GM23338 (cell line): ENCODE results near the gene ESRP2. TPM values are rescaled to one million over a fixed set of nuclear protein-coding genes. Genes with fewer than 3 reads are reported as not detected.

Experiments
- ATAC-seq: fragments of 200-7000 bp; cut with Tn5 transposase; 3 replicates; pipeline ENCODE4 v1.9.1; 2020
- DNase-seq: peaks from one replicate; pipeline ENCODE4 v3.0.0-alpha.2; 2015; ENCODE audit warnings: low spot score
- H2AFZ ChIP-seq: fragments of 200-600 bp; sonication (generic); 2 replicates; pipeline ENCODE4 v1.8.0; 2016; ENCODE audit warnings: antibody characterized with exemption, mild to moderate bottlenecking, moderate library complexity
- H3F3A ChIP-seq: fragments of 200-600 bp; sonication (generic); replicated peaks from 2 replicates; pipeline ENCODE4 v1.8.0; 2017; ENCODE audit warnings: antibody characterized with exemption, mixed run types, low read depth
- H3K27ac ChIP-seq: fragments of 200-600 bp; sonication (generic); 2 replicates; pipeline ENCODE4 v1.6.1; 2016; ENCODE audit warnings: low read depth
- H3K27me3 ChIP-seq: fragments of 200-600 bp; sonication (generic); 2 replicates; pipeline ENCODE4 v1.8.0; 2016; ENCODE audit warnings: mild to moderate bottlenecking, mixed run types, moderate library complexity; ENCODE audit not compliant: insufficient read depth
- H3K36me3 ChIP-seq: fragments of 200-600 bp; sonication (generic); 2 replicates; pipeline ENCODE4 v1.8.0; 2016; ENCODE audit warnings: mild to moderate bottlenecking; ENCODE audit not compliant: insufficient read depth
- H3K4me1 ChIP-seq: fragments of 200-600 bp; sonication (generic); 2 replicates; pipeline ENCODE4 v1.8.0; 2016; ENCODE audit warnings: mild to moderate bottlenecking, moderate library complexity; ENCODE audit not compliant: insufficient read depth
- H3K4me2 ChIP-seq: fragments of 200-600 bp; sonication (generic); 2 replicates; pipeline ENCODE4 v1.7.1; 2017; ENCODE audit warnings: mixed run types
- H3K4me3 ChIP-seq: fragments of 200-600 bp; sonication (generic); 2 replicates; pipeline ENCODE4 v1.6.1; 2016; ENCODE audit warnings: mixed run types
- H3K79me2 ChIP-seq: fragments of 200-600 bp; sonication (generic); replicated peaks from 2 replicates; pipeline ENCODE4 v1.8.0; 2017; ENCODE audit warnings: mild to moderate bottlenecking; ENCODE audit not compliant: insufficient read depth
- H3K9me2 ChIP-seq: fragments of 200-600 bp; sonication (generic); 2 replicates; pipeline ENCODE4 v1.8.0; 2017; ENCODE audit not compliant: insufficient read depth
- H4K20me1 ChIP-seq: fragments of 200-600 bp; sonication (generic); replicated peaks from 2 replicates; pipeline ENCODE4 v1.8.0; 2017; ENCODE audit warnings: mild to moderate bottlenecking; ENCODE audit not compliant: insufficient read depth
- H3K27ac Mint-ChIP-seq: 2 replicates; pipeline ENCODE4 v1.8.0; 2020; ENCODE audit warnings: inconsistent platforms, mild to moderate bottlenecking, moderate library complexity, mixed read lengths
- H3K27me3 Mint-ChIP-seq: 3 replicates; pipeline ENCODE4 v1.8.0; 2022; ENCODE audit warnings: low read depth, mild to moderate bottlenecking, moderate library complexity, mixed read lengths, inconsistent platforms; ENCODE audit not compliant: insufficient read depth, poor library complexity
- H3K36me3 Mint-ChIP-seq: 3 replicates; pipeline ENCODE4 v1.8.0; 2021; ENCODE audit warnings: low read depth, mild to moderate bottlenecking, inconsistent platforms, moderate library complexity, mixed read lengths
- H3K4me1 Mint-ChIP-seq: 3 replicates; pipeline ENCODE4 v1.8.0; 2020; ENCODE audit warnings: mild to moderate bottlenecking, inconsistent platforms, mixed read lengths
- H3K4me3 Mint-ChIP-seq: 3 replicates; pipeline ENCODE4 v1.8.0; 2021; ENCODE audit warnings: moderate library complexity, mild to moderate bottlenecking, inconsistent platforms, mixed read lengths
- H3K9me3 Mint-ChIP-seq: 3 replicates; pipeline ENCODE4 v1.8.0; 2020; ENCODE audit warnings: moderate library complexity, mild to moderate bottlenecking, inconsistent platforms, mixed read lengths
- CTCF ChIP-seq, 2 experiments: fragments of 200-600 bp in 1 of 2; sonication (generic) in 1 of 2; conservative IDR thresholded peaks; 2 replicates each; pipeline versions ENCODE4 v1.5.1 to v1.6.1; 2016 to 2017; ENCODE audit warnings: antibody characterized with exemption in 2 of 2, low read depth in 2 of 2, mild to moderate bottlenecking in 2 of 2, moderate library complexity in 1 of 2
- ETS1 ChIP-seq: IDR thresholded peaks from 2 replicates; pipeline ENCODE4 v1.6.1; 2016; ENCODE audit warnings: antibody characterized with exemption
- EZH2 ChIP-seq: fragments of 200-600 bp; sonication (generic); IDR thresholded peaks from one replicate; pipeline ENCODE4 v1.8.0; 2017; ENCODE audit warnings: antibody characterized with exemption, mild to moderate bottlenecking, low read depth; ENCODE audit not compliant: unreplicated experiment
- EZH2phosphoT487 ChIP-seq: fragments of 200-600 bp; sonication (generic); IDR thresholded peaks from one replicate; pipeline ENCODE4 v1.8.1; 2018; ENCODE audit warnings: antibody characterized with exemption; ENCODE audit not compliant: unreplicated experiment
- NANOG ChIP-seq: IDR thresholded peaks from 2 replicates; pipeline ENCODE4 v1.6.1; 2016; ENCODE audit warnings: antibody characterized with exemption, borderline replicate concordance
- POLR2AphosphoS5 ChIP-seq: IDR thresholded peaks from 2 replicates; pipeline ENCODE4 v1.6.1; 2016; ENCODE audit warnings: antibody characterized with exemption, low read depth
- STAT1 ChIP-seq: IDR thresholded peaks from one replicate; pipeline ENCODE4 v1.6.1; 2016; ENCODE audit warnings: antibody characterized with exemption; ENCODE audit not compliant: unreplicated experiment
- ZNF114 ChIP-seq: fragments of 250-450 bp; sonication (Bioruptor Pico); IDR thresholded peaks from 2 replicates; pipeline ENCODE4 v1.5.0; 2020; ENCODE audit warnings: mild to moderate bottlenecking, moderate library complexity
- ZNF331 ChIP-seq: fragments of 250-450 bp; sonication (Bioruptor Pico); IDR thresholded peaks from 2 replicates; pipeline ENCODE4 v1.5.0; 2020; ENCODE audit warnings: low read depth, mild to moderate bottlenecking, moderate library complexity
- ZNF462 ChIP-seq: fragments of 250-450 bp; sonication (Bioruptor Pico); IDR thresholded peaks from 2 replicates; pipeline ENCODE4 v1.5.0; 2020; ENCODE audit warnings: mild to moderate bottlenecking, moderate library complexity
- polyA plus RNA-seq: library from polyadenylated mRNA; unstranded; fragments of >200 nt; fragmentation: Nextera tagmentation; extraction: Ambion mirVana; gene quantifications from 2 replicates; pipeline ENCODE4 v1.2.1, GENCODE V29; 2016
- total RNA-seq: library from RNA; depleted of rRNA; stranded (reverse); fragments of >200 nt; shearing (Covaris generic); gene quantifications from 2 replicates; pipeline ENCODE4 v1.2.3, GENCODE V29; 2014

The ESRP2 gene
- total and polyA plus RNA-seq, 2 experiments from 2014 or later: 16.2 to 44.0 TPM

- Histone ChIP-seq H3F3A (no peaks in the 10 kb centered on the region), H3K4me1 (no peaks in the 10 kb centered on the region), H2AFZ (no peak overlapping the region), H3K27ac (no peak overlapping the region), H3K27me3 (no peaks in the 10 kb centered on the region), H4K20me1 (no peaks in the 10 kb centered on the region), H3K36me3 (peaks cover 3% of the 10 kb centered on the region), H3K4me3 (no peak overlapping the region), H3K4me2 (no peak overlapping the region), H3K9me2 (no peaks in the 10 kb centered on the region), H3K79me2 (no peaks in the 10 kb centered on the region)
- no peak overlapping the region for H3K4me3 Mint-ChIP-seq
- TF ChIP-seq EZH2phosphoT487 (no peak), EZH2 (no peak), STAT1 (no peak)
- no peak for ATAC-seq
- DNase-seq: no peak
- H3K9me3 Mint-ChIP-seq: 0 out of 3 replicates have a peak, but pooled peaks cover 2% of the 10 kb centered on the region
- H3K27ac Mint-ChIP-seq: no peak overlapping the region
- no peaks in the 10 kb centered on the region for H3K4me1 Mint-ChIP-seq
- H3K36me3 Mint-ChIP-seq: peaks cover 59% of the 10 kb centered on the region
- no peaks in the 10 kb centered on the region for H3K27me3 Mint-ChIP-seq
Observed at GRCh38 chr16:68187505-68187904, 48.4 kb downstream of the ESRP2 start.

GRCh38 chr16:68186877-68187276, 49.0 kb downstream of the ESRP2 start:
- Histone ChIP-seq H3K9me2 (no peaks in the 10 kb centered on the region), H3K27ac (no peak overlapping the region), H3K36me3 (peaks cover 3% of the 10 kb centered on the region), H2AFZ (no peak overlapping the region), H3K4me2 (no peak overlapping the region), H3K4me3 (no peak overlapping the region), H3F3A (no peaks in the 10 kb centered on the region), H4K20me1 (no peaks in the 10 kb centered on the region), H3K27me3 (no peaks in the 10 kb centered on the region), H3K79me2 (no peaks in the 10 kb centered on the region), H3K4me1 (no peaks in the 10 kb centered on the region)
- no peak overlapping the region for H3K27ac Mint-ChIP-seq
- no peaks in the 10 kb centered on the region for H3K4me1 Mint-ChIP-seq
- ATAC-seq: no peak
- 0 out of 3 replicates have a peak, but pooled peaks cover 2% of the 10 kb centered on the region for H3K9me3 Mint-ChIP-seq
- no peak for DNase-seq
- no peak overlapping the region for H3K4me3 Mint-ChIP-seq
- no peaks in the 10 kb centered on the region for H3K27me3 Mint-ChIP-seq
- H3K36me3 Mint-ChIP-seq: peaks cover 62% of the 10 kb centered on the region
- TF ChIP-seq CTCF (conservative IDR thresholded peaks at IDR 0.05; ENCODE audit: low read depth in 2 of 2) (no peak), POLR2AphosphoS5 (no peak), STAT1 (no peak), ZNF462 (no peak), NANOG (no peak), EZH2 (no peak), EZH2phosphoT487 (no peak), ETS1 (no peak), ZNF114 (no peak), ZNF331 (no peak)
